ENCODE measurements around the gene HAUS8. TPM values are rescaled to one million over a fixed set of nuclear protein-coding genes. Genes with fewer than 3 reads are reported as not detected.

HAUS8 gene
- total and polyA plus RNA-seq, 12 donors = 3.9 to 17.9 (median 9.0) TPM

- no peak for TF ChIP-seq POLR2A (IDR thresholded peaks at IDR 0.05)
- no peak for TF ChIP-seq CTCF (IDR thresholded peaks at IDR 0.05)
- Histone ChIP-seq H3K4me1 (replicated peaks in 1 of 2) (peaks cover 29 to 49% of the 10 kb centered on the region in 2 donors), H3K9me3 (replicated peaks in 1 of 3) (no peaks in the 10 kb centered on the region), H3K27me3 (no peaks in the 10 kb centered on the region), H3K27ac (peak overlapping the region in 4 of 5 donors; percentile 73 to 95 (median 77)), H3K4me3 (peak overlapping the region in 2 of 4 donors; percentile 78 to 89), H3K36me3 (replicated peaks in 1 of 2) (no peaks in the 10 kb centered on the region)
- peak in 3 of 7 donors; percentile 30 to 47 (median 43) for DNase-seq
- WGBS, 4 donors = 0 to 3% (median 2%) methylated on average over 5 to 12 of the region's 12 CpGs
- intact Hi-C loops (cut with DNase I) = no loop called here
These were observed 1.3 kb upstream of the HAUS8 start for GRCh38 chr19:17076543-17076991.

- Histone ChIP-seq H3K27me3 (no peaks in the 10 kb centered on the region), H3K4me3 (peak overlapping the region; percentile 59 to 89 (median 74)), H3K4me1 (replicated peaks in 1 of 2) (peaks cover 29 to 48% of the 10 kb centered on the region in 2 donors), H3K9me3 (replicated peaks in 1 of 3) (no peaks in the 10 kb centered on the region), H3K27ac (peak overlapping the region in 4 of 5 donors; percentile 73 to 95 (median 77)), H3K36me3 (replicated peaks in 1 of 2) (no peaks in the 10 kb centered on the region)
- DNase-seq = peak in 6 of 7 donors; percentile 42 to 76 (median 50)
- TF ChIP-seq POLR2A (IDR thresholded peaks at IDR 0.05) = no peak
- intact Hi-C loops (cut with DNase I) = no loop called here
- WGBS, 4 donors = 0 to 1% (median 1%) methylated on average over 34 to 43 of the region's 43 CpGs
These were observed 751 bp upstream of the HAUS8 start for GRCh38 chr19:17075864-17076542.

- 3 to 16% (median 13%) methylated on average over 6 to 11 of the region's 11 CpGs for WGBS, 4 donors
- TF ChIP-seq POLR2A (IDR thresholded peaks at IDR 0.05) (no peak), CTCF (IDR thresholded peaks at IDR 0.05) (no peak)
- intact Hi-C loops (cut with DNase I) = no loop called here
These were observed 618 bp downstream of the HAUS8 start for GRCh38 chr19:17074634-17075034.

GRCh38 chr19:17073869-17074633 is 1.2 kb downstream of the HAUS8 start:
- Histone ChIP-seq H3K4me3 (peak overlapping the region in 2 of 4 donors; percentile 72 to 73), H3K36me3 (replicated peaks in 1 of 2) (no peaks in the 10 kb centered on the region), H3K4me1 (replicated peaks in 1 of 2) (peaks cover 23 to 34% of the 10 kb centered on the region in 2 donors), H3K27ac (peak overlapping the region in 3 of 5 donors; percentile 77 to 95 (median 83)), H3K9me3 (replicated peaks in 1 of 3) (no peaks in the 10 kb centered on the region), H3K27me3 (no peaks in the 10 kb centered on the region)
- 40 to 60% (median 44%) methylated on average over 7 to 18 of the region's 18 CpGs for WGBS, 4 donors
- no peak for TF ChIP-seq POLR2A (IDR thresholded peaks at IDR 0.05)
- TF ChIP-seq CTCF (IDR thresholded peaks at IDR 0.05) = no peak
- peak in 4 of 7 donors; percentile 59 to 73 (median 63) for DNase-seq
- intact Hi-C loops (cut with DNase I) = no loop called here

More at GRCh38 chr19:17074634-17075034, 618 bp downstream of the HAUS8 start:
- Histone ChIP-seq H3K9me3 (replicated peaks in 1 of 3) (no peaks in the 10 kb centered on the region), H3K36me3 (replicated peaks in 1 of 2) (no peaks in the 10 kb centered on the region), H3K27ac (peak overlapping the region; percentile 77 to 95 (median 83)), H3K27me3 (no peaks in the 10 kb centered on the region), H3K4me3 (peak overlapping the region; percentile 33 to 73 (median 53)), H3K4me1 (replicated peaks in 1 of 2) (peaks cover 28 to 40% of the 10 kb centered on the region in 2 donors)
- DNase-seq = no peak
